RWPE2 (cell line): ENCODE data around the gene CD28.

Experiments
- ATAC-seq: fragments of 200-7000 bp; cut with Tn5 transposase; 3 replicates; pipeline ENCODE4 v1.9.1; 2021; ENCODE audit warnings: low read depth
- DNase-seq: peaks from one replicate; pipeline ENCODE4 v3.0.0-alpha.2; 2020; ENCODE audit warnings: low spot score
- H3K27ac ChIP-seq: fragments of 450-650 bp; 2 replicates; pipeline ENCODE4 v1.5.1; 2017; ENCODE audit warnings: mild to moderate bottlenecking; ENCODE audit not compliant: poor library complexity, severe bottlenecking
- H3K27me3 ChIP-seq: fragments of 250-450 bp; sonication (Bioruptor Pico); 2 replicates; pipeline ENCODE4 v1.5.1; 2021; ENCODE audit warnings: mild to moderate bottlenecking, moderate library complexity; ENCODE audit not compliant: insufficient read depth, poor library complexity, severe bottlenecking
- H3K36me3 ChIP-seq: fragments of 250-450 bp; sonication (Bioruptor Pico); 2 replicates; pipeline ENCODE4 v1.5.1; 2020; ENCODE audit warnings: low read depth, mild to moderate bottlenecking, moderate library complexity
- H3K4me1 ChIP-seq: fragments of 250-450 bp; sonication (Bioruptor Pico); 2 replicates; pipeline ENCODE4 v1.5.1; 2021; ENCODE audit warnings: mild to moderate bottlenecking, moderate library complexity; ENCODE audit not compliant: insufficient read depth, poor library complexity, severe bottlenecking
- H3K4me3 ChIP-seq: fragments of 250-450 bp; sonication (Bioruptor Pico); 2 replicates; pipeline ENCODE4 v1.5.1; 2021; ENCODE audit warnings: mild to moderate bottlenecking, moderate library complexity; ENCODE audit not compliant: severe bottlenecking
- H3K9me3 ChIP-seq: fragments of 250-450 bp; sonication (Bioruptor Pico); 2 replicates; pipeline ENCODE4 v1.5.1; 2021; ENCODE audit warnings: mild to moderate bottlenecking, moderate library complexity; ENCODE audit not compliant: severe bottlenecking
- TF ChIP-seq, protein P1 (sequence below): fragments of 450-650 bp; IDR thresholded peaks from one replicate; pipeline ENCODE4 v1.5.1; 2017; ENCODE audit warnings: mild to moderate bottlenecking, moderate library complexity; ENCODE audit not compliant: poor library complexity, severe bottlenecking

Gene CD28

DNA sequence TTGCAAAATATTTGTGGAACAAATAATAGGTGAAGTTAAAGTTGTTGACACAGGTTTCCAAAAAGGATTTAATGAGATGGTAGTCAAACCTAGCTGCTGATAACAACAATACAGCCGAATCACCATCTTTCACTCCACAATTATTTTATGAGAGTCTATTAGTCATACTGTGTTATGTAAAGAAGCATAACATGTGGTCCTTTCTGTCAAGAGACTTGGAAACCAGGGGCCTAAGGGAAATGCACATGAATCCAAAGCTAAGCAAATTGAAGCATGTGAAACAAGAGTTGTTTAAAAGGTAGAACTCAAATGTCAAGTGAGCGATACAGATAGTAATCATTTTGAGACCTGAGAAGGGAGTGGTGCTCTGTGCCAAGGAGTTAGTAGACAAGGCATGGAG, 16.0 kb downstream of the CD28 start:
- Histone ChIP-seq H3K4me3 (no peak overlapping the region), H3K4me1 (no peaks in the 10 kb centered on the region), H3K36me3 (no peaks in the 10 kb centered on the region), H3K9me3 (no peaks in the 10 kb centered on the region), H3K27ac (no peak overlapping the region), H3K27me3 (no peaks in the 10 kb centered on the region)
- ATAC-seq (no peak), DNase-seq (no peak)
- TF ChIP-seq, protein P1, sequence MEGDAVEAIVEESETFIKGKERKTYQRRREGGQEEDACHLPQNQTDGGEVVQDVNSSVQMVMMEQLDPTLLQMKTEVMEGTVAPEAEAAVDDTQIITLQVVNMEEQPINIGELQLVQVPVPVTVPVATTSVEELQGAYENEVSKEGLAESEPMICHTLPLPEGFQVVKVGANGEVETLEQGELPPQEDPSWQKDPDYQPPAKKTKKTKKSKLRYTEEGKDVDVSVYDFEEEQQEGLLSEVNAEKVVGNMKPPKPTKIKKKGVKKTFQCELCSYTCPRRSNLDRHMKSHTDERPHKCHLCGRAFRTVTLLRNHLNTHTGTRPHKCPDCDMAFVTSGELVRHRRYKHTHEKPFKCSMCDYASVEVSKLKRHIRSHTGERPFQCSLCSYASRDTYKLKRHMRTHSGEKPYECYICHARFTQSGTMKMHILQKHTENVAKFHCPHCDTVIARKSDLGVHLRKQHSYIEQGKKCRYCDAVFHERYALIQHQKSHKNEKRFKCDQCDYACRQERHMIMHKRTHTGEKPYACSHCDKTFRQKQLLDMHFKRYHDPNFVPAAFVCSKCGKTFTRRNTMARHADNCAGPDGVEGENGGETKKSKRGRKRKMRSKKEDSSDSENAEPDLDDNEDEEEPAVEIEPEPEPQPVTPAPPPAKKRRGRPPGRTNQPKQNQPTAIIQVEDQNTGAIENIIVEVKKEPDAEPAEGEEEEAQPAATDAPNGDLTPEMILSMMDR, result no peak

DNA sequence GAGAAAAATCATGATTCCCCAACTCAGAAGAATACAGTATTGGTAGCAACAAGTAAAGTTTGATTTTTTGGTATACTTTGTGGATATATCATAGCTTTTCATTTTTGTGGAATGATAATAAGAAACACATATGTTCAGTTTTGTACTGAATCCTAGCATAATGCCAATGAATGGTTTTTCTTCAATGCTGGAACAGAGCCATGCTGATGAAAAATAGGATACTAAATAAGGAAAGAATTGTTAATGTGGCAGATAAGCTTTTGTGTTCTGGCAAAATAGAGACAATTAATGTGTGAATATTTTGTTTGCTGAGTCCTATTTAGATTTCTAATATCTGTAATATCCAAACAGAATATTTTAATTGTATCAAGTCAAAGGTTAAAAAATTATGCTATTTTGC, 21.9 kb downstream of the CD28 start:
- peaks cover 10% of the 10 kb centered on the region for H3K4me1 ChIP-seq

GRCh38 chr2:203730076-203730729, 23.8 kb downstream of the CD28 start:
- no peak for ATAC-seq
- H3K27ac ChIP-seq, result no peak overlapping the region
- TF ChIP-seq, protein P1, result no peak
- no peak for DNase-seq
- H3K4me1 ChIP-seq, result peaks cover 10% of the 10 kb centered on the region
- H3K9me3 ChIP-seq, result no peaks in the 10 kb centered on the region
- no peak overlapping the region for H3K4me3 ChIP-seq
- no peaks in the 10 kb centered on the region for H3K36me3 ChIP-seq
- H3K27me3 ChIP-seq, result no peaks in the 10 kb centered on the region

More for the DNA sequence above, 21.9 kb downstream of the CD28 start:
- DNase-seq (no peak), ATAC-seq (no peak)
- Histone ChIP-seq H3K4me3 (no peak overlapping the region), H3K9me3 (no peaks in the 10 kb centered on the region), H3K36me3 (no peaks in the 10 kb centered on the region), H3K27me3 (no peaks in the 10 kb centered on the region), H3K27ac (no peak overlapping the region)
- TF ChIP-seq, protein P1, result no peak

DNA sequence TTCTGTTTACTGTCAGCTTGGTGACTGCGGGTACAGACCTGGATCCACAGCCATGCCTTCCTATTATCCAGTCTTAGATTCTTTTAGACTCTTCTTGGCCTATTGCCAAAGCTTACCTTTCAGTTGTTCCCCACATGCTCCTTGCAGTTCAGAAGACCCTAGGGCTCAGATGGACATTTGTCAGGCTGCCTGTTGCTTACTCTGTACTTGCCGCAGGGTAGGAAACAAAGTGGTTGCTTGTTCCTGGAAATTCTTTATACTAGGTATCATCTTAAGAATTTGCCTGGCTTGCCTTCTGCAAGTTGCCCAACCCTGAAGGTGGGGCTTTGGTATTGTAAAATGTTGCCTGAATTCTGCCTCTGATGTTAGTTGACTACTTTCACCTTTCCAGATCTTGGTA, 24.4 kb downstream of the CD28 start:
- Histone ChIP-seq H3K27ac (no peak overlapping the region), H3K4me3 (no peak overlapping the region), H3K36me3 (no peaks in the 10 kb centered on the region), H3K27me3 (no peaks in the 10 kb centered on the region), H3K4me1 (peaks cover 10% of the 10 kb centered on the region), H3K9me3 (no peaks in the 10 kb centered on the region)
- TF ChIP-seq, protein P1, result no peak
- DNase-seq, result no peak
- peak; percentile 77 for ATAC-seq
